ENCODE measurements around the gene CILP2.

Gene CILP2

DNA sequence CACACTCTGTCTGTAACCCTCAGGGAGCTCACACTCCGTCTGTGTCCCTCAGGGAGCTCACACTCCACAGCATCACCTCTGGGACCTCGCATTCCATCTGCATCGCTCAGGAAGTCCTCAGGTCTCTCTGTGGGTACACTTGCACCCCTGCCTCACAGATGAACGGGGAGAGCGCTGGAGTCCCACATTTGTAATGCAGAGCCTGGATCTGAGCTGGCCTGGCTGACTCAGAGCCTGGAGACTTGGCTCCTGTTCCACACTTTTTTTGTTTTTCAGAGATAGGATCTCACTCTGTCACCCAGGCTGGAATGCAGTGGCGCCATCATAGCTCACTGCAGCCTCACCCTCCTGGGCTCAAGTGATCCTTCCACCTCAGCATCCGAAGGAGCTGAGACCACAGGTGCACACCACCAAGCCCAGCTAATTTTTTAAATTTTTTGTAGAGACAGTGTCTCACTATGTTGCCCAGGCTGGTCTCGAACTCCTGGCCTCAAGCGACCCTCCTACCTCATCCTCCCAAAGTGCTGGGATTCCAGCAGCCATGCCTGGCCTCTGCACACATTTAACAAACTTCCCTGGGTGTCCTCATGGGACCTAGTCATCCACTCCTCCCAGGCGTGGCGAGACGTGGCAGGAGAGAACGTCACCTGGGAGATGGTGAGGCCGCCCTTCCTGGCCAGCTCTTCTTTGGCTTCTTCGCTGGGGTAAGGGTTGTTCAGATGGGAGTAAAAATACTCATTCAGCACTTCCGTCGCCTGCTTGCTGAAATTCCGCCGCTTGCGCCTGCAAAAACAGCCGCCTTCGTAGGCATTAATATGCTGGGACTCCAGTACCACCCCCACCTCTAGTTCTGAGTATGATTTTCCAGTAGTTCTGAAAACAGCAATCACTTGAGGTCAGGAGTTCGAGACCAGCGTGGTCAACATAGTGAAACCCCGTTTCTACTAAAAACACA, 31.0 kb downstream of the CILP2 start:
- no peak for DNase-seq

- no peak for DNase-seq
These were observed 32.5 kb downstream of the CILP2 start for GRCh38 chr19:19570571-19570970.

DNA sequence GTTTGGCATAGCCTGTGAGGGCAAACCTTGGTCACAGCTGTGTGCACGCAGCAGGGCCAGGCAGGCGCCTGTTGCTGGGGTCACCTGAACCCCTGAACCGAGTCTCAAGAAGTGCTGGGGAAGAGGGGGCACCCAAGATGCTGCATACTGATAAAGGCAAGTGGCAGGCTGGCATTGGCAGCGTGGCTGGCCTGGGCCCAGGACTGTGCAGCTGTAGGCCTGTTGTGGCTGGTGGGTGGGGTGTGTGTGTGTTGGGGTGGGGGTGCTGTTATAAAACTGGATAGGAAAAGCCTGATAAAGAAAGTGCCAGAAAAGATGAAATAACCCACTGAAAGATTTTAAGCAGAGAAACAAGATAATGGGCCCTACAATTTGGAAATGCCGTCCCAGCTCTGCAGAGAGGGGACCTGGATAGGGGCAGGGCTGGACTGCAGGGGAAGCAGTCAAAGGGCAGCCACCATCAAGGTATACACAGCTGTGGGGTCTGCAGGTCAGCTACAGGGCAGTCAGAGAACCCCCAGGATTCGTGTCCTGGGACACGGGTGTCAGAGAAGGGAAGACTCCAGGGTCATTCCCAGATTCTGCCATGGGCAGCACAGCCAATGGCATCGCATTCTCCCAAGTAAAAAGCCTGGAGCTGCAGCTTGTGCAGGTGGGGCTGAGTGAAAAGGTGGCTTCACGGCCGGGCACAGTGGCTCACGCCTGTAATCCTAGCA, 33.2 kb downstream of the CILP2 start:
- DNase-seq, result no peak

- peak; percentile 70 for DNase-seq
These were observed 37.3 kb downstream of the CILP2 start for GRCh38 chr19:19575411-19575810.

GRCh38 chr19:19578252-19578651, 40.2 kb downstream of the CILP2 start:
- DNase-seq, result peak; percentile 87

DNA sequence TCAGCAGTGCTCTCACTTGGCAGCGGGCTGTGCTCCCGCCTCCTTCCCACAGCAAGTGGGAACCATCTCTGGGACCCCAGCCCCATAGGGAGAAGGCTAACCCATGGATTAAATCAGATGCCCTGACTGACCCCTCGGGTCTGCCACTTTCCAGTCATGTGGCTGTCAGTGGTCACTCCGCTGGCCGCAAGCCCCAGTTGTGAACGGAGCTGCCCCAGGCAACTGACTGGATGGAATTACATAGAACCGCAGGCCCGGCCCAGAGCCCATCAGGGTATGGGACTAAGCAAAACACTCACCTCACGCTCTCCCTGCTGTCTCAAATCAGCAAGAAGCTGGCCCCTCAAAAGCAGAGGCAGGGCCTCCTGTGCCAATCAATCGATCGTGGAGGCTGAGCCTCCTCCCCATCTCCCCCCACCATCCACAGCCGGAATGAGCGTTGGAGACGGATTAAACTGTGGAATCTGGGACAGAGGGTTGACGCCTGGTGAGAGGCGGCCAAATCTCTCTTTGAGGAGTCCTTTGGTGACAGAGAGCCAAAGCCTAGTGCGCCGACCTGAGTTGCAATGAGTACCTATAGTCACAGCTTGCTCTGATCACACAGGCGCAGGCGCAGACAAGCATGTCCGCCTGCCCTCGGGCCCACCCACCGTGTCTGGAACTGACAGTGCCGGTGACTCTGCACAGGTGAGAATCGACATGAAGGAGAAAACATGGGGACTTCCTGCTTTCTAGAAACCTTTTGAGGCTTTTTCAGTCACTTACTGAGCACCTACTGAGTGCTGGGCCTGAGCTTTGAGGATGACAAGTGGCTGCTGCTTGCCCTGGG, 41.7 kb downstream of the CILP2 start:
- no peak for DNase-seq

DNA sequence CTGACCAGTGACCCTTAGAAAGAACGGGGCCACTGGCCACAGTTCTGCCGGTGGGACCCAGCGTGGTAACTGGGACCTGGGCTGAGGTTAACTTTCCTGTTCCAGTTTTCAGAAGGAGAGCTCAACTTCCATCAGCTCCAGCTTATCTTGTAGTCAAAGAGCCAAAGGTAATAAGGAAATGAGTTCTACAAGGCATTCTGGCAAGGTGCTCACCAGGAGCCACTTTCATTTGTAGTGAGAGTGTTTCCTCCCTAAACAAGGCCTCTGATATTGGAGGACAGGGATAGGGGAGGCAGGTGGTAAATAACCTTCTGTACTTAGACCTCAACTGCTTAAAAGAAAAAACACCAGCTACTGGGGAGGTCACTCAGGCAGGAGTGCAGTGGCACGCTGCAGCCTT, 42.4 kb downstream of the CILP2 start:
- DNase-seq, result no peak

DNA sequence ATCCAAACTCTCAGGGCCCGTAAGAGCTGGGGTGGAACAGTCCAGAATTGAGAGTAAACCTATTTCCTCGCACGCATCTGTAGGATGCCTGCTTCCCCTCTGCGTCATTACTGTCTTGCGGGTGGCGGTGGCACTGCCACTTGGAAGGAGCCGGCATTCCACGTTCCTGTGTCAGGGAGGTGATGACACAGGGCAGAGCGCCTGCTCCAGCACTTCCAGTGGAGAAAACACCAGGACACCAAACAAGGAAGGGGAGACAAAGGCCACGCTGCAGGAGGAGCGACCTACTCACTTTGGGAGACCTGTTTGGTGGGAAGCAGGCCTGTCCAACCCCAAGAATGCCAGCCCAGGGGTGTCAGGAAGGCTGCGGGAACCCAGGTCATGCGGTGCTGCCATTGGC, 43.3 kb downstream of the CILP2 start:
- DNase-seq, result no peak

DNA sequence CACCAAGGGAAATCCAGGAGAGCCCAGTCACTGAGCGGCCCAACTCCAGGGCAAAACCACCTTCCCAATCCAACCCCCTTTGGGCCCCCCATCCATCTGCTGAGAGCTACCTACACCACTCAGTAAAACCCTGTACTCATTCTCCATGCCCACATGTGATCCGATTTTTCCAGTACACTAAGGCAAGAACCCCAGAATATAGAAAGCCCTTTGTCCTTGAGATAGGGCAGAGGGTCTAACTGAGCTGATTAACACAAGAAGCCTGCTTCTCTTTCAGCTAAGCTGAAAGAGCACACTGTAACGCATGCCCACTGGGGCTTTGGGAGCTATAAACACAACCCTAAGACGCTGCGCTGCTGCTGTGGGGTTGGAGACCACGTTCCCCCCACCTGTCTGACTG, 44.4 kb downstream of the CILP2 start:
- no peak for DNase-seq

DNA sequence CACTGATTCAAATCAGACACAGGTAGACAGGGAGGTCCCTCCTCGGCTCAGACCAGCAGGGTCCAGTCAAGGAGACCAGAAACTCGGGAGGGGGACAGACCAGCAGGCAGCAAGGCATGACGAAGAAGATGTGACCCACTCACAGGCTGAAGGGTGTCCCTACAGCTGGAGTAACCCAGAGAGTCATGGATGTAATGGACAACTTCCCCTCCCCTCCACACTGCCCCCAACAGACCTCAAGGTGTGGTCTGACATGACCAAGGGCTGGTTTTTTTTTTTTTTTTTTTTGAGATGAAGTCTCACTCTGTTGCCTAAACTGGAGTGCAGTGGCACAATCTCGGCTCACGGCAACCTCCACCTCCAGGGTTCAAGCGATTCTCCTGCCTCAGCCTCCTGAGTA, 46.3 kb downstream of the CILP2 start:
- DNase-seq, result no peak

- no peak for DNase-seq
These were observed 49.7 kb downstream of the CILP2 start for GRCh38 chr19:19587771-19588170.

- DNase-seq, result no peak
These were observed 50.5 kb downstream of the CILP2 start for GRCh38 chr19:19588546-19588945.

DNA sequence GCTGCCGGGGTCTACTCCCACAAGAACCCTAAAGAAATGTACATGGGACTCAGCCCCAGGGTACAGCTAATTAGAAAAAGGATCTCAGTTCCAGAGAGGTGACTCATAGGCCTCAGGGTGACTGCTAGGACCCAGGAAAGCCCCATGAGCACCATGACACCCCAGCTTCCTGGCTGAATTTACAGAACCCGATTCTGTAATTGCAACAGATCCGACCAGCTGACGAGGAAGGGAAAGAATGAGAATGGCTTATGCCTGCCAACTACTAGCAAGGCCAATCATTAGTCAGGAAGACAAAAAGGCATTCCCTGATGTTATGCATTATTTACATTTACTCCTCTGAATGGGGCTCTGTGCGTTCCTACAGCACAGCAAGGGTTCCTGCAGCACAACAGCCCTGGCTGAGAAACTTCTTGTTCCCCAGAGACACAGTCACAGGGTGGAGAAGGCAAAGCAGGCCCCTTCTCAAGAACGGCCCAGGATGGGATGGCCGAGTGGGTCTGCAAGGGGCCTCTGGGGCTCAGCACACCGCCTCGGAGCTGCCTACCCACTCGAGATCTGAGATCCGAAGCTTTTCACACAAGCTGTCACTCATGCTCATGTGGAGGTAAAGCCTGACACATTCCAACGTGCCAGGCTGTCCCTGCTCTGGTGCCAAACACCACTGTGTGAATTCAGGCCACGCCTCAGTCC, 53.2 kb downstream of the CILP2 start:
- no peak for DNase-seq

DNA sequence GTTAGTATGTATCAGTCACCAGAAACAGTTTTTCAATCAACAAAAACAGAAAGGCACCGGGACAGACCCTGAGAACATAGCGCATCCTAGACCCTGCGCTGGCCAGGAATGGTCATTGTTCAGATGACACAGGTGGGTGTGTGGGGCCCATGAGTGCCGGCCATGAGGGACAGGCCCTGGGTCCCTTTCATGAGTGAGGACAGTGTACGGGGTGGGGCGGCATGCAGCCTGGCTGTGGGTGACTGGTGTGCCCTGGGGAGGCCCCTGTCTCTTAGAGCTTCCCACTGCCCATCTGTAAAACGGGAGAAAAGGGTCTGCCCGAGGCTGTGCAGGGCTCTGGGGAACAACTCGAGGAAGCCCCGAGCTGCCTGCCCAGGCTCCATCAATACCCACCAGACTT, 54.6 kb downstream of the CILP2 start:
- no peak for DNase-seq

DNA sequence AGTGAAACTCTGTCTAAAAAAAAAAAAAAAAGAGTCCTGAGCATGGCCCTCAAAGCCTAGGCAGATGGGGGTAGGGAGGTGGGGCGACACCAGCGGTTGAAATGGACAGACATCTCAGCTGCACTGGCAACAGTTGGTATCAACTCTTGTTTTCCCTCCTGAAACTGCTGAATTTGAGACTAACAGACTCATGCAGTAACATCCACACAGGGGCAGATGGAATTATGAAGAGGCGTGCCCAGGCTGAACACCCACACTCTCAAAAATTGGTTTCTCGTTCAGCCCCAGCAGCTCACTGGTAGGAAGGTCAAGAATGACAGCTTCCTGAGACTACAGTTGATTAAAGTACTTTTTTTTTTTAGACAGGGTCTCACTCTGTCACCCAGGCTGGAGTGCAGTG, 56.3 kb downstream of the CILP2 start:
- no peak for DNase-seq

- DNase-seq, result no peak
These were observed 57.2 kb downstream of the CILP2 start for GRCh38 chr19:19595171-19595701.

All from NCI-H1417 treated with DMSO at 0.1 percent for 48 hours (cell line).